NCI-H1930 (cell line): ENCODE results near the gene FAM180B.

Source experiments
- DNase-seq, 2 experiments: peaks; one replicate each; lab custom pipeline; 2025; lab: John Stamatoyannopoulos, UW

FAM180B gene

DNA sequence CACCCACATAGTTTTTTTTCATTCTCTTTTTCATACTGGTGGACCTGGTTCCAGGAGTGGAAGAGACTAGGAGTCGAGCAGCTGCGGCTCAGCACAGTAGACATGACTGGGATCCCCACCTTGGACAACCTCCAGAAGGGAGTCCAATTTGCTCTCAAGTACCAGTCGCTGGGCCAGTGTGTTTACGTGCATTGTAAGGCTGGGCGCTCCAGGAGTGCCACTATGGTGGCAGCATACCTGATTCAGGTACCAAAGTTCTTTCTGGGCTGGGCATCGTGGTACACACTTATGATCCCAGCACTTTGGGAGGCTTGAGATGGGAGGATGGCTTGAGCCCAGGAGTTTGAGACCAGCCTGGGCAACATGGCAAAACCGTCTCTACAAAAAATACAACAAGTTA, 16.8 kb upstream of the FAM180B start:
- DNase-seq = no peak

GRCh38 chr11:47570651-47571356, 15.7 kb upstream of the FAM180B start:
- no peak for DNase-seq

GRCh38 chr11:47571357-47571729, 15.1 kb upstream of the FAM180B start:
- DNase-seq = no peak

DNA sequence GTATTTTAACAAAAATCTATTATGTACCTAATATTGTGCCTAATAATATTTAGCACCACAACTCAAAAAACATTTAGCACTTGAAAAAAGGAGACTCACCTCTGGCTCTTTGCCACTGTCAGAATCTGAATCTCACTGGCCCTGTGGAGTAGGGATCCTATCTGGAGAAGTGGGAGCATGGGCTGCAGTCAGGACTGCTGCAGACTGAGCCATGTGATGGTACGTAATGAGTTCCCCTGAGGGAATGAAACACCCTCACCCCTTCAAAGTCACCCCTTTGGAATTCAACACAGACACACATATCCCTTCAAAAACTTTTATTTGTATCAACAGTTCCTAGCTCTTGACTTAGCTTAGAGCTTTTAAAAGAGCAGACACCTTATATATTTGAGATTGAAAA, 14.6 kb upstream of the FAM180B start:
- no peak for DNase-seq

GRCh38 chr11:47572715-47573255, 13.7 kb upstream of the FAM180B start:
- DNase-seq = no peak

DNA sequence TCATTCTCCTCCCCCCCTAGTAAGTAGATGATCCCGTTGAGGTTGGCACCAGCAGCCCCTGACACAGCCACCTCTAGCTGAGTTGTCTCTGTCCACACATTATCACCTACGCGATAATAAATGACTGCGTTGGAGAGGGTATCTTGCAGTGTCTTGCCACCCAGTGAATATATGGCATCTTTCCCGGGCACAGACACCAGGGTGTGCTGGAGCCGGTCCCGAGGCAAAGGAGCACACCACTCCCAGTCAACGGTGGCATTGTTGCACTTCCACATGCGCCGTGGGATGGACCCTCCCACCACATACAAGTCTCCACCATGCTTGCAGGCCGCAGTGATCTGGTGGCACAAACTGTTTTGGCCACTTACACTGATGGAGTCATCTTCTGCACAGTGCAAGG, 13.2 kb upstream of the FAM180B start:
- DNase-seq = no peak

- no peak for DNase-seq
Observed at GRCh38 chr11:47577460-47578041, 8.9 kb upstream of the FAM180B start.

DNA sequence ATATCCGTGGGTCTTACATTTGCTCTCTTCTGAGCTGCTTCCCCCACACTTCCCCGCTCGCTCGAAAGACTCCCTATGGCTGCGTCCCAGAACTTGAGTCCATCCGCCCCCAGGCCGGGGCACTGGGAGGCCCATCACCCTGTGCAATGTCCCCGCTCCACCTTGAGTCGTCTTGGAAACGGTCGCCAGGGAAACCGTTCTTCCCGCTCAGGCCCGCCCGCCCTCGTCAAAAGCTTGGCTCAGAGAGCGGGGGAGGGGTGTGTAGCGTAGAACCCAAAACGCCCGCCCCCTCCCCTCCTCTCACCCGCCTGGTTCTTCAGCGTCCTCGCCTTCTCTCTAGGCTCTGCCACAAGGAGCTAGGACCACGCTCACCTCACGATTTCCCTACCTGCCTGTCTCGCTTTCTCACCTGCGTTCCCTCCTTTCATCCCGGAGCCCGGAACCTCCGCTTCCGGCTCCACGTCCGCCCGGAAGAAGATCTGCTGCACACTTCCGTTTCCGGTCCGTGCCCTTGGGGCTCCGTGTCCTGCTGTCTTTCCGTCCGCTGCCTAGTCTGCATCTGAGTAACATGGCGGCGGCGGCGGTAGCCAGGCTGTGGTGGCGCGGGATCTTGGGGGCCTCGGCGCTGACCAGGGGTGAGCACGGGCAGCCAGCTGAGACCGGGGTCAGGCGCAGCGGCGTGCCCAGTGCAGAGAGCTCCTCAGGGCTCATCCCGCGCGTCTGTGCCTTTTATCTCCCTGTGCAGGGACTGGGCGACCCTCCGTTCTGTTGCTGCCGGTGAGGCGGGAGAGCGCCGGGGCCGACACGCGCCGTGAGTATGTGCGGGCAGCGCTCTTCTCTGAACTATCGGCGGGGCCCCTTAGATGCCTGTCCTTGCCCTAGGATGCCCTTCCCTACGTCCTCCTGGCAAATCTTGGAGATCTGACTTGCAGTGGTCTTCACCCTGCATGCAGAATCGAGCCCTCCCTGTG, 7.7 kb upstream of the FAM180B start, which contains the start of the genes KBTBD4 and NDUFS3:
TSS of gene KBTBD4 (minus strand) at position 447 of the 971 bp plus-strand sequence. CDS start at position 428, 19 bp downstream.
TSS of gene NDUFS3 (plus strand) at position 551 of the 971 bp plus-strand sequence. CDS start at position 569, 18 bp downstream.
- peak; percentile 90 to 95 for DNase-seq

DNA sequence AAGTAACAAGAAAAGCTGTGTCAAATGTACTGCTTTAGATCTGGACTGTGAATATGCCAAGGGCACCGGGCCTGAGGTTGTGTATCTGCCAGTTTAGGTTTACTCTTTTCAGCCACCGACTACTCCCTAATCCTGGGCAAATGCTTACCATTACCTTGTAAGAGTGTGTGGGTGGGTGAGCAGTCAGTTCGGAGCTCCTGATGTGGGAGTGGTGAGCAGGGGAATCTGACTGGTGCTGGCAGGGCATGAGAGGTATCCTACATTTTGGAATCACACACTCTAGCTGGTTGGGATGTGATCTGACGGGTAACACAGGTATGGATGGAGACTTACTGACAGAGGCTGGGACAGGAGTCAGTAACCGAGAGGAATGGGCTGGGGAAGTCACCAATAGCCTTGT, 2.6 kb upstream of the FAM180B start:
- no peak for DNase-seq

- no peak for DNase-seq
Observed at GRCh38 chr11:47587039-47587716, 700 bp downstream of the FAM180B start.

GRCh38 chr11:47587723-47588326, 1.3 kb downstream of the FAM180B start:
- DNase-seq = no peak

GRCh38 chr11:47589118-47589517, 2.6 kb downstream of the FAM180B start:
- DNase-seq = no peak

DNA sequence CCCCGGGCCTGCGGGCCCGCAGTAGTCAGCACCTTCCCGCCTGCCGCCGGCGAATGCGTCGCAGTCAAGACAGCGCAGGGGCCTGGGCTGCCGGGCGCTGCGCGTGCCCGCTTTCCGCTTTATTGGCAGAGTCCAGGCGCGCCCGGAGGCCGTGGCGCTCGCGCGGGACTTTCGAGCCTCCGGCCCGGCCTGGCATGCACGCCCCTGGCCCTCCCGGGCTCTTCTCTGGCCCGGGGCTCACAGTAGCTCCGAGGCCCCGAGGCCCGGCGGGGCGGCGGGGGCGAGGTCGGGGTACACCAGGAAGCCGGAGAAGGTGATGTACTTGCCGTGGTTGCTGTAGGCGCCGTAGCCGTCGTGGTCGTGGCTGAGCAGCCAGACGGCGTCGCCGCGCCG, 3.1 kb downstream of the FAM180B start:
- no peak for DNase-seq

GRCh38 chr11:47589977-47590861, 3.7 kb downstream of the FAM180B start:
- no peak for DNase-seq

GRCh38 chr11:47591764-47592163, 5.3 kb downstream of the FAM180B start:
- no peak for DNase-seq

GRCh38 chr11:47592251-47592650, 5.8 kb downstream of the FAM180B start:
- DNase-seq = no peak

DNA sequence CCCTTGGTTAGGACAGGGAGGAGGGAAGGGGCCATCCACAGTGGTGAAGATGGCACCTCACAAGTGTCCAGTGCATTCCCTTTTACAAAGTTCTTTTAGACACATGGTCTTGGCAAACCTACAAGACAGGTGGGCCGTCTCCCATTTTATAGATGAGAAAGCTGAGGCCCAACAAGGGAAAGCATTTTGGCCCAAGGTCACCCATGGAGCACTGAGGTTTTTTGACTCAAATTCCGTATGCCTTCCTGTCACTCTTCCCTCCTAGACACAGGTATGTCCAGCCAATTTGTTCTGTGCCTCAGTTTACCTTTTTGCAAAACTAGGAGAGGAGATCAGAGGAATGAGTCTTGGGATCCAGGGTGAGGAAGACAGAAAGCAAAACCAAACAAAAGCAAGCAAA, 6.5 kb downstream of the FAM180B start:
- no peak for DNase-seq

- DNase-seq = no peak
Observed at GRCh38 chr11:47593492-47593933, 7.0 kb downstream of the FAM180B start.

- no peak for DNase-seq
Observed at GRCh38 chr11:47593934-47594855, 7.7 kb downstream of the FAM180B start, which contains the start of gene C1QTNF4. TSS of gene C1QTNF4 (minus strand) at chr11:47594411. CDS start at chr11:47590810, 3,601 bp downstream.
